ENCODE results near the gene PPAN.

GRCh38 chr19:10074153-10074552 lies 32.0 kb upstream of the PPAN start:
- peak; percentile 95 for TF ChIP-seq CTCF (IDR thresholded peaks at IDR 0.05; ENCODE audit: low read depth, low read length)
- TF ChIP-seq POLR2A (IDR thresholded peaks at IDR 0.05; ENCODE audit: extremely low read depth, insufficient read length) = no peak

Data from NB4 (cell line).